Nephron progenitor cell (in vitro differentiated cells): ENCODE results near the gene GGNBP2.

Experiments used
- DNase-seq: peaks from one replicate; pipeline ENCODE4 v3.0.0; 2021
- H3K27ac Mint-ChIP-seq: 2 replicates; pipeline ENCODE4 v1.8.0; 2021; ENCODE audit warnings: mild to moderate bottlenecking, moderate library complexity, mixed read lengths
- H3K27me3 Mint-ChIP-seq: 2 replicates; pipeline ENCODE4 v1.8.0; 2021; ENCODE audit warnings: mild to moderate bottlenecking, low read depth, mixed read lengths; ENCODE audit not compliant: poor library complexity
- H3K36me3 Mint-ChIP-seq: 2 replicates; pipeline ENCODE4 v1.8.0; 2021; ENCODE audit warnings: low read depth, mixed read lengths
- H3K4me1 Mint-ChIP-seq: 2 replicates; pipeline ENCODE4 v1.8.0; 2021; ENCODE audit warnings: mixed read lengths
- H3K4me3 Mint-ChIP-seq: 2 replicates; pipeline ENCODE4 v1.8.0; 2021; ENCODE audit warnings: mild to moderate bottlenecking, moderate library complexity, mixed read lengths
- H3K9me3 Mint-ChIP-seq: 2 replicates; pipeline ENCODE4 v1.8.0; 2021; ENCODE audit warnings: mild to moderate bottlenecking, moderate library complexity, mixed read lengths
- CTCF ChIP-seq: fragments of 200-600 bp; sonication (generic); IDR thresholded peaks from 2 replicates; pipeline ENCODE4 v1.5.0; 2021; ENCODE audit warnings: antibody characterized with exemption

Gene GGNBP2

GRCh38 chr17:36550491-36551417 lies 6.0 kb downstream of the GGNBP2 start:
- peak overlapping the region; percentile 16 for H3K27ac Mint-ChIP-seq
- no peaks in the 10 kb centered on the region for H3K9me3 Mint-ChIP-seq
- H3K36me3 Mint-ChIP-seq: peaks cover 28% of the 10 kb centered on the region
- H3K4me3 Mint-ChIP-seq: no peak overlapping the region
- H3K4me1 Mint-ChIP-seq: peaks cover 20% of the 10 kb centered on the region
- no peaks in the 10 kb centered on the region for H3K27me3 Mint-ChIP-seq
- no peak for DNase-seq
- no peak for TF ChIP-seq CTCF

- peak overlapping the region; percentile 64 for H3K27ac Mint-ChIP-seq
- H3K9me3 Mint-ChIP-seq: no peaks in the 10 kb centered on the region
- no peak for DNase-seq
- no peaks in the 10 kb centered on the region for H3K27me3 Mint-ChIP-seq
- H3K4me3 Mint-ChIP-seq: no peak overlapping the region
- no peak for TF ChIP-seq CTCF
- H3K4me1 Mint-ChIP-seq: peaks cover 7% of the 10 kb centered on the region
- peaks cover 45% of the 10 kb centered on the region for H3K36me3 Mint-ChIP-seq
Observed at GRCh38 chr17:36553459-36553858, 8.7 kb downstream of the GGNBP2 start.

GRCh38 chr17:36566081-36566480 lies 21.4 kb downstream of the GGNBP2 start:
- Mint-ChIP-seq H3K27ac (no peak overlapping the region), H3K9me3 (no peaks in the 10 kb centered on the region), H3K4me3 (no peak overlapping the region), H3K4me1 (no peaks in the 10 kb centered on the region), H3K36me3 (peaks cover 76% of the 10 kb centered on the region), H3K27me3 (no peaks in the 10 kb centered on the region)
- DNase-seq: no peak
- no peak for TF ChIP-seq CTCF

GRCh38 chr17:36575028-36575427 lies 30.3 kb downstream of the GGNBP2 start:
- no peak for DNase-seq
- Mint-ChIP-seq H3K27me3 (no peaks in the 10 kb centered on the region), H3K27ac (no peak overlapping the region), H3K9me3 (no peaks in the 10 kb centered on the region), H3K4me3 (no peak overlapping the region), H3K4me1 (no peaks in the 10 kb centered on the region), H3K36me3 (peaks cover 61% of the 10 kb centered on the region)
- TF ChIP-seq CTCF: no peak

- no peaks in the 10 kb centered on the region for H3K27me3 Mint-ChIP-seq
- peak overlapping the region; percentile 20 for H3K27ac Mint-ChIP-seq
- H3K36me3 Mint-ChIP-seq: peaks cover 76% of the 10 kb centered on the region
- no peak for TF ChIP-seq CTCF
- DNase-seq: no peak
- no peak overlapping the region for H3K4me3 Mint-ChIP-seq
- H3K9me3 Mint-ChIP-seq: no peaks in the 10 kb centered on the region
- H3K4me1 Mint-ChIP-seq: no peaks in the 10 kb centered on the region
Observed at GRCh38 chr17:36576793-36577192, 32.1 kb downstream of the GGNBP2 start.

- Mint-ChIP-seq H3K27ac (no peak overlapping the region), H3K9me3 (no peaks in the 10 kb centered on the region), H3K36me3 (peaks cover 63% of the 10 kb centered on the region), H3K27me3 (no peaks in the 10 kb centered on the region), H3K4me3 (no peak overlapping the region), H3K4me1 (no peaks in the 10 kb centered on the region)
- no peak for DNase-seq
- no peak for TF ChIP-seq CTCF
Observed at GRCh38 chr17:36578671-36579070, 34.0 kb downstream of the GGNBP2 start.
